Transverse colon (tissue), 4 donors: ENCODE results near the gene AFAP1L2. TPM values are rescaled to one million over a fixed set of nuclear protein-coding genes. Genes with fewer than 3 reads are reported as not detected.
A peak's percentile ranks its signal among the peaks of the same experiment; 100 is the strongest.
"Not testable (repeated sequence)": the region's sequence is repeated elsewhere in the genome, so short reads cannot be mapped to it uniquely, and the experiment has no call there.

Experiments
- DNase-seq: peaks from one replicate; pipeline ENCODE4 v3.0.0-alpha.2; 2019
- H3K27ac ChIP-seq, 4 donors: fragments of 200-600 bp; sonication (generic); 2 replicates each; pipeline ENCODE4 v1.5.1; 2016 to 2018; ENCODE audit warnings: inconsistent platforms in 4 of 4
- H3K27me3 ChIP-seq: fragments of 200-600 bp; sonication (generic); 2 replicates; pipeline ENCODE4 v1.5.1; 2017; ENCODE audit warnings: inconsistent platforms
- H3K36me3 ChIP-seq, 4 donors: fragments of 200-600 bp; sonication (generic); 2 replicates each; pipeline ENCODE4 v1.5.1; 2017 to 2019; ENCODE audit warnings: inconsistent platforms in 4 of 4
- H3K4me1 ChIP-seq, 4 donors: fragments of 200-600 bp; sonication (generic); 2 replicates each; pipeline ENCODE4 v1.5.1; 2017 to 2020; ENCODE audit warnings: inconsistent platforms in 4 of 4
- H3K4me3 ChIP-seq, 4 donors: fragments of 200-600 bp; sonication (generic); 1 replicate in 1 of 4; 2 replicates in 3 of 4; pipeline versions ENCODE4 v1.5.1 to v1.6.1; 2017 to 2019; ENCODE audit warnings: inconsistent platforms in 4 of 4
- H3K9me3 ChIP-seq, 2 donors: fragments of 200-600 bp; sonication (generic); 2 replicates each; pipeline ENCODE4 v1.5.1; 2017 to 2019; ENCODE audit warnings: inconsistent platforms in 2 of 2
- EP300 ChIP-seq: sonication (generic); formaldehyde crosslinking; IDR thresholded peaks from one replicate; pipeline ENCODE4 v1.6.1; 2017; ENCODE audit warnings: antibody characterized with exemption, low read depth
- POLR2A ChIP-seq: fragments of 450-650 bp; IDR thresholded peaks from one replicate; pipeline ENCODE4 v1.6.1; 2016; ENCODE audit warnings: antibody characterized with exemption, mild to moderate bottlenecking, moderate library complexity
- POLR2AphosphoS5 ChIP-seq, 3 donors: sonication (generic); formaldehyde crosslinking; IDR thresholded peaks; one replicate each; pipeline ENCODE4 v1.6.1; 2016; ENCODE audit warnings: antibody characterized with exemption in 3 of 3
- WGBS, 2 donors: methylation state at CpG; one replicate each; pipeline ENCODE4 v1.1.5; 2018; ENCODE audit warnings: low coverage in 1 of 2; 5-methylcytosine and 5-hydroxymethylcytosine counted together
- in situ Hi-C, 4 donors: fragments of 200-750 bp; cut with MboI; loops; one replicate each; pipeline versions ENCODE4 v1.15.0 to v1.15.1; 2017; ENCODE audit warnings: low sequenced_read_pairs in 3 of 4, low pct_ligation_motif_present in 1 of 4, low pct_unique_long_range_greater_than_20kb in 1 of 4
- intact Hi-C: fragments of 100-400 bp; cut with DNase I; formaldehyde crosslinking; loops from one replicate; pipeline ENCODE4 v1.15.1; 2023; ENCODE audit warnings: low total_unique reads
- total RNA-seq, 4 donors: library from RNA; depleted of rRNA; stranded (reverse); fragments of >200 nt; gene quantifications; one replicate each; pipeline ENCODE4 v1.1.0, GENCODE V29; 2016
- TF ChIP-seq, protein P1 (sequence below), 5 experiments: fragments of 200-600 bp in 3 of 5; fragments of 450-650 bp in 2 of 5; sonication (generic) in 3 of 5; IDR thresholded peaks; 1 replicate in 2 of 5; 2 replicates in 3 of 5; pipeline ENCODE4 v1.5.1; 2016 to 2017; ENCODE audit warnings: antibody characterized with exemption in 5 of 5, inconsistent platforms in 3 of 5, mild to moderate bottlenecking in 2 of 5, moderate library complexity in 1 of 5

Gene AFAP1L2
- total RNA-seq, 4 donors from 2014 or later, result 12.2 to 42.6 (median 13.2) TPM

DNA sequence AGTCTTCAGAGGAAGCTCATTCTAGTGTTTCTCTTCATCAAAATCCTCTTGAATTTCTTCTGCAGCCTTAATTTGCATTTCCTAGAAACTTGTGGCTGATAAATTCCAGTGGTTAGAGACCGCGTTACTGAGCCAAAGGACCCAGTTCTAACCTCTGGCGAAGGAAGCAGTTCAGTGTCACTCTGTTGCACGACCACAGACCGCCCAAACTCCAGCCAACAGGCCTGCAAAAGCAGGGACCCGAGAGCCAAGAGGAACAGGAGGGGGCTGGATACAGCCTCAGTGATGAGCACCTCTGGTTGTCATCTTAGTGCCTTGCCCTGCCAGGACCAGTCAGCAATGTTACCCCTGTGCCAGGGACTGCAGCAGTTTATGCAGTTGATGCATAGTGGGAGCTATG is 70.0 kb downstream of the AFAP1L2 start:
- Histone ChIP-seq H3K27me3 (no peaks in the 10 kb centered on the region), H3K36me3 (no peaks in the 10 kb centered on the region), H3K4me1 (peaks cover 0 to 8% (median 0%) of the 10 kb centered on the region in 4 donors), H3K27ac (no peak overlapping the region), H3K4me3 (no peak overlapping the region), H3K9me3 (no peaks in the 10 kb centered on the region)
- WGBS, 2 donors, result 69% methylated on average over 6 of the region's 6 CpGs; no CpG with 5 or more reads in 1 of the 2 donors
- TF ChIP-seq POLR2A (no peak), EP300 (no peak), POLR2AphosphoS5 (IDR thresholded peaks at IDR 0.05) (no peak)
- TF ChIP-seq, protein P1, sequence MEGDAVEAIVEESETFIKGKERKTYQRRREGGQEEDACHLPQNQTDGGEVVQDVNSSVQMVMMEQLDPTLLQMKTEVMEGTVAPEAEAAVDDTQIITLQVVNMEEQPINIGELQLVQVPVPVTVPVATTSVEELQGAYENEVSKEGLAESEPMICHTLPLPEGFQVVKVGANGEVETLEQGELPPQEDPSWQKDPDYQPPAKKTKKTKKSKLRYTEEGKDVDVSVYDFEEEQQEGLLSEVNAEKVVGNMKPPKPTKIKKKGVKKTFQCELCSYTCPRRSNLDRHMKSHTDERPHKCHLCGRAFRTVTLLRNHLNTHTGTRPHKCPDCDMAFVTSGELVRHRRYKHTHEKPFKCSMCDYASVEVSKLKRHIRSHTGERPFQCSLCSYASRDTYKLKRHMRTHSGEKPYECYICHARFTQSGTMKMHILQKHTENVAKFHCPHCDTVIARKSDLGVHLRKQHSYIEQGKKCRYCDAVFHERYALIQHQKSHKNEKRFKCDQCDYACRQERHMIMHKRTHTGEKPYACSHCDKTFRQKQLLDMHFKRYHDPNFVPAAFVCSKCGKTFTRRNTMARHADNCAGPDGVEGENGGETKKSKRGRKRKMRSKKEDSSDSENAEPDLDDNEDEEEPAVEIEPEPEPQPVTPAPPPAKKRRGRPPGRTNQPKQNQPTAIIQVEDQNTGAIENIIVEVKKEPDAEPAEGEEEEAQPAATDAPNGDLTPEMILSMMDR (IDR thresholded peaks at IDR 0.05), result no peak
- in situ Hi-C loops, result no loop called here
- no peak for DNase-seq
- intact Hi-C loops, result no loop called here

DNA sequence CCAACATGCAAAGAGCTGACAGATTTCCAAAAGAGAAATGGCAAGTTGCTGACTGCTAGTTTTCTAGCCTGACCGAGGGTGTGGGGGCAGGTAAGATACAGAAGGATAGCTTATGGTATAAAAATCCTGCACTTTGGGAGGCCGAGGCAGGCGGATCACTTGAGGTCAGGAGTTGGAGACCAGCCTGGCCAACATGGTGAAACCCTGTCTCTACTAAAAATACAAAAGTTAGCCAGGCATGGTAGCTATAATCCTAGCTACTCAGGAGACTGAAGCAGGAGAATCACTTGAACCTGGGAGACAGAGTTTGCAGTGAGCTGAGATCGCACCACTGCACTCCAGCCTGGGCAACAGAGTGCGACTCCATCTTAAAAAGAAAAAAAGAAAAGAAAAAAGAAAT is 70.9 kb downstream of the AFAP1L2 start:
- H3K27me3 ChIP-seq, H3K4me1 ChIP-seq, H3K9me3 ChIP-seq, H3K4me3 ChIP-seq, H3K36me3 ChIP-seq, in situ Hi-C loops, intact Hi-C loops, DNase-seq: not testable (repeated sequence)
- H3K27ac ChIP-seq, result peak overlapping the region in 3 of 4 donors; percentile 5 to 35 (median 15)
- 82 to 86% methylated on average over 5 of the region's 5 CpGs for WGBS, 2 donors

DNA sequence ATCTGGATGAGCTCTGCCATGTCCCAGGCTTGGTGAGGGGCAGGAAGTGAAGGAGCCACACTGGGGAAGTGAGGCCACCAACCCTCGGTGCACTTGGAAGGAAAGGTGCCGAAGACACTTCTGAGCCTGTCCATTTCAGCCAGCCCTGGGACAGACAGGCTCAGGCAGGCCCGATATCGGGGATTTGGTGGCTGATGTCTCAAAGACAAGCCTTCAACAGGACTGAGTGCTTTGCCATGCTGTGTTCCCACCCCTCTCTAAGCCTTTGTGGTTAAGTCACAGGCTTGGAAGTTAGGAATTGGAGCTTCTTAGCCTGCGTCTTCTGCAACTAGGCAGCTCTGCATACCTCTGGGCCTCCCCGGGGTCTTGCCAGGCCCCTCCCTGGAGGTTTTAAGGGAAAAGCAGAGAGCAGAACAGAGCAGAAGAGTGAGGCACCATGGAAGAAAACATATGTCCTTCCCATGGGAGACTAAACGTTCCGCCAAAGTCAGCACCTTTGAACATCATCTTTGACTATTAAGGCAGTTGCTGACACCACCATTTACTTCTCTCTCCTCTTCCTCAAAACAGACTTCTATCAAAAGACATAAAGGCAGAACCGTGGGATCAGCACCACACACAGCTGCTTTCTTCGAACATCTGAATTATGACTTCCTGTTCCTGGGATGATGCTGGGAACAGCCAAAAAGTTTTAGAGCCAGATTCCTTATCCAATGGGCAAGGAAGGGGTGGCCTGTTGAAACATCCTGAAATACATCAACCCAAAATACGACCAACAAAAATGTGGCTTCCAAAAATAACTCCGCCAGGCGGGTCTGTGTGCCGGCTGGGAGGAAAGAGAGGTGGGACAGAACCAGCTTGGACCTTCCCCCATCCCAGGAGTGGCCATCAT is 71.8 kb downstream of the AFAP1L2 start:
- Histone ChIP-seq H3K27me3 (no peaks in the 10 kb centered on the region), H3K9me3 (no peaks in the 10 kb centered on the region), H3K4me1 (peaks cover 0 to 8% (median 0%) of the 10 kb centered on the region in 4 donors), H3K4me3 (no peak overlapping the region), H3K36me3 (no peaks in the 10 kb centered on the region), H3K27ac (peak overlapping the region; percentile 5 to 57 (median 25))
- WGBS, 2 donors, result 50 to 65% methylated on average over 5 to 14 of the region's 14 CpGs
- TF ChIP-seq EP300 (no peak), POLR2AphosphoS5 (IDR thresholded peaks at IDR 0.05) (peak in 2 of 3 donors; percentile 32 to 33)
- DNase-seq, result no peak
- intact Hi-C loops, result no loop called here
- in situ Hi-C loops, result no loop called here

DNA sequence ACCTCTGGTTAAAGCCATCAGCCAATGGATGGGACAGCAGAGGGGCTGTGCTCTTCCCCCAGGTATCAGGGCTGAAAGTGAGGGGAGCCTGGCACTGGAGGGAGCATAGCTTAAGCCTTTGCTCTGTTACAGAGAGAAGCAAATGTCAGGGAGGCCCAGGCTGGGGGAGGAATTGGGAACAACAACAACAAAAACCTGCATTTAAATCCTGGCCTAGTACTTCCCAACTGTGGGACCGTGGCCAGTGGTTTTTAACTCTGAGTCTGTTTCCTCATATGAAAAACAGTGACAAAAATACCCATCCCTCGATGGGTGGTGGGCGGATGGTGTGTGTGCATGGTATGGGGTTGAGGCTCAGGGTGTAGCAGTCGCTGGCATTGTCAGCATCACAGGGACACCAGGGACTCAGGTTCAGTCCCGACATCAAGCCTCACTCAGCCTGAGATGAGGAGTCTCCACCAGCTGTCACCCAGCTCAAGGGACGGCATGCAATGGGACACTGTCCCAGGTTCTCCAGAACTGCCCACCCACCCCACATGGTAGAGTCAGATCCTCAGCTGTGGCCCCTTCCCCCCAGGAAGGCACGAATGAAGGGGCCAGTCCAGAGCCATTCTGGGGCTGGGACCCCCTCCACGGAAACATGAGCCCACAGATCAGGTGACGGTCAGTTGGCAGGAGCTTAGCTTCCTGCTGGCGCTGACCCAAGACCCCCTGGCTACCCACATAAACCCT is 74.5 kb downstream of the AFAP1L2 start:
- Histone ChIP-seq H3K9me3 (no peaks in the 10 kb centered on the region), H3K4me1 (peaks cover 0 to 8% (median 0%) of the 10 kb centered on the region in 4 donors), H3K27me3 (no peaks in the 10 kb centered on the region), H3K27ac (peak overlapping the region in 1 of 4 donors; percentile 37), H3K36me3 (no peaks in the 10 kb centered on the region), H3K4me3 (no peak overlapping the region)
- 58 to 72% methylated on average over 4 to 10 of the region's 10 CpGs for WGBS, 2 donors
- DNase-seq, result no peak
- TF ChIP-seq, protein P1 (IDR thresholded peaks at IDR 0.05), result no peak
- TF ChIP-seq EP300 (no peak), POLR2A (no peak), POLR2AphosphoS5 (IDR thresholded peaks at IDR 0.05) (no peak)
- intact Hi-C loops, result no loop called here
- in situ Hi-C loops, result no loop called here

DNA sequence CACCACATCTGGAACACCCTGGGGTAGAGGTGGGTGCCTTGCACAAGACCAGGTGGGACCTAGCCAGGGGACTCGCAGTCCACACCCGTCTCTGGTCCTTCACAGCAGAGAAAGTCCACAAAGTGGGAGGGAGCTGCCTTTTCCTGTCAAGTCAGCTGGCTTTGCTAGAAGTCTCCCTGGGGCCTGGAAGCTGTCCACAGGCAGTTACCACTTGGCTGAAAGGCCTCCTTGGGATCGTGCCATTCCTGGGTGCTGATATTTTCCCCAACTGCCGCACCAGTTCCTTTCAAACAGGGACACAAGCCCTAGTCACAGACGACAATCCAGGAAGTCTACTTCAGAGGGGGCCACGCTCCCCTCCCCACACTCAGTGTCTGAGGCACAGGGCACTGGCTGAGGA is 75.4 kb downstream of the AFAP1L2 start:
- in situ Hi-C loops, result no loop called here
- H3K27me3 ChIP-seq, result no peaks in the 10 kb centered on the region
- no peaks in the 10 kb centered on the region for H3K36me3 ChIP-seq
- WGBS, 2 donors, result 75% methylated on average over 6 of the region's 6 CpGs; no CpG with 5 or more reads in 1 of the 2 donors
- TF ChIP-seq EP300 (no peak), POLR2AphosphoS5 (IDR thresholded peaks at IDR 0.05) (no peak), POLR2A (no peak)
- TF ChIP-seq, protein P1 (IDR thresholded peaks at IDR 0.05), result no peak
- peak overlapping the region in 1 of 4 donors; percentile 37 for H3K27ac ChIP-seq
- H3K4me3 ChIP-seq, result no peak overlapping the region
- no peaks in the 10 kb centered on the region for H3K9me3 ChIP-seq
- H3K4me1 ChIP-seq, result peaks cover 0 to 3% (median 0%) of the 10 kb centered on the region in 4 donors
- DNase-seq, result no peak
- intact Hi-C loops, result no loop called here
